ENCODE results near the gene PKN3. TPM values are rescaled to one million over a fixed set of nuclear protein-coding genes. Genes with fewer than 3 reads are reported as not detected.

The PKN3 gene
- total and polyA plus RNA-seq, 2 of the 13 experiments (the other 11 are each of a cell fraction or from before 2014, with no cell fraction given) = 10.5 to 13.2 TPM

- H3K4me2 ChIP-seq (ENCODE audit: low read depth, low read length) = peak overlapping the region; percentile 74
- peaks cover 41% of the 10 kb centered on the region for H3K79me2 ChIP-seq (ENCODE audit: insufficient read depth, low read length)
- ChIA-PET CTCF (ENCODE audit: low intra/inter-chr PET ratio, low total read pairs) (no interaction called here), POLR2A (interaction anchor here (0.8 to 1.3 kb wide), 3 partner anchors 33 to 140 kb away, joined by 4 to 6 read pairs (median 5); partner anchors contain the start of genes DYNC2I2 and SPOUT1)
- intact Hi-C loops (cut with micrococcal nuclease; ENCODE audit: unreplicated experiment) = loop anchor here (5.0 kb wide), 1 partner anchor 53 kb away; no protein-coding TSS in a partner anchor
- ATAC-seq (no peak), FAIRE-seq (no peak), DNase-seq (ENCODE audit: low spot score) (no peak)
- H2AFZ ChIP-seq (ENCODE audit: low read length) = no peak overlapping the region
- peaks cover 54% of the 10 kb centered on the region for H3K4me1 ChIP-seq (ENCODE audit: insufficient read depth, low read length)
- WGBS (ENCODE audit: low lambda C conversion rate) = under 1% methylated on average over 19 of the region's 83 CpGs
- no TSS peak for BruUV-seq (replicated peaks)
- no peaks in the 10 kb centered on the region for H3K27me3 ChIP-seq (ENCODE audit: control insufficient read depth in 1 of 2, insufficient read depth in 2 of 2, low read length in 2 of 2)
- H4K20me1 ChIP-seq (ENCODE audit: insufficient read depth, low read length) = peaks cover 19% of the 10 kb centered on the region
- H3K36me3 ChIP-seq (replicated peaks in 1 of 2; ENCODE audit: control insufficient read depth in 1 of 2, insufficient read depth in 2 of 2, low read length in 2 of 2) = peaks cover 6 to 32% of the 10 kb centered on the region in 2 experiments; a peak in 4 of 5 replicates
- H3K9ac ChIP-seq (ENCODE audit: insufficient read depth, low read depth, low read length) = peak overlapping the region; percentile 83
- no peaks in the 10 kb centered on the region for H3K9me3 ChIP-seq (ENCODE audit: low read length)
- H3K4me3 ChIP-seq (replicated peaks in 1 of 3; ENCODE audit: insufficient read depth in 1 of 3, low read depth in 2 of 3, low read length in 3 of 3) = peak overlapping the region; percentile 71 to 81 (median 77)
- peak overlapping the region; percentile 61 for H3K27ac ChIP-seq (ENCODE audit: extremely low read length, insufficient read depth, low read length)
- in situ Hi-C loops (cut with HindIII; ENCODE audit: extremely low pct_ligation_motif_present, low pct_unique_long_range_greater_than_20kb) = no loop called here
- no peak for TF ChIP-seq AGO1 (IDR thresholded peaks at IDR 0.05; ENCODE audit: low read depth, low read length, poor library complexity, severe bottlenecking)
- 0 out of 2 replicates have a peak, but pooled peaks have one; percentile 47 for TF ChIP-seq HDAC1 (CRISPR knock-in tag; IDR thresholded peaks at IDR 0.05)
- TF ChIP-seq, protein P1, sequence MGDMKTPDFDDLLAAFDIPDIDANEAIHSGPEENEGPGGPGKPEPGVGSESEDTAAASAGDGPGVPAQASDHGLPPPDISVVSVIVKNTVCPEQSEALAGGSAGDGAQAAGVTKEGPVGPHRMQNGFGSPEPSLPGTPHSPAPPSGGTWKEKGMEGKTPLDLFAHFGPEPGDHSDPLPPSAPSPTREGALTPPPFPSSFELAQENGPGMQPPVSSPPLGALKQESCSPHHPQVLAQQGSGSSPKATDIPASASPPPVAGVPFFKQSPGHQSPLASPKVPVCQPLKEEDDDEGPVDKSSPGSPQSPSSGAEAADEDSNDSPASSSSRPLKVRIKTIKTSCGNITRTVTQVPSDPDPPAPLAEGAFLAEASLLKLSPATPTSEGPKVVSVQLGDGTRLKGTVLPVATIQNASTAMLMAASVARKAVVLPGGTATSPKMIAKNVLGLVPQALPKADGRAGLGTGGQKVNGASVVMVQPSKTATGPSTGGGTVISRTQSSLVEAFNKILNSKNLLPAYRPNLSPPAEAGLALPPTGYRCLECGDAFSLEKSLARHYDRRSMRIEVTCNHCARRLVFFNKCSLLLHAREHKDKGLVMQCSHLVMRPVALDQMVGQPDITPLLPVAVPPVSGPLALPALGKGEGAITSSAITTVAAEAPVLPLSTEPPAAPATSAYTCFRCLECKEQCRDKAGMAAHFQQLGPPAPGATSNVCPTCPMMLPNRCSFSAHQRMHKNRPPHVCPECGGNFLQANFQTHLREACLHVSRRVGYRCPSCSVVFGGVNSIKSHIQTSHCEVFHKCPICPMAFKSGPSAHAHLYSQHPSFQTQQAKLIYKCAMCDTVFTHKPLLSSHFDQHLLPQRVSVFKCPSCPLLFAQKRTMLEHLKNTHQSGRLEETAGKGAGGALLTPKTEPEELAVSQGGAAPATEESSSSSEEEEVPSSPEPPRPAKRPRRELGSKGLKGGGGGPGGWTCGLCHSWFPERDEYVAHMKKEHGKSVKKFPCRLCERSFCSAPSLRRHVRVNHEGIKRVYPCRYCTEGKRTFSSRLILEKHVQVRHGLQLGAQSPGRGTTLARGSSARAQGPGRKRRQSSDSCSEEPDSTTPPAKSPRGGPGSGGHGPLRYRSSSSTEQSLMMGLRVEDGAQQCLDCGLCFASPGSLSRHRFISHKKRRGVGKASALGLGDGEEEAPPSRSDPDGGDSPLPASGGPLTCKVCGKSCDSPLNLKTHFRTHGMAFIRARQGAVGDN (CRISPR knock-in tag; IDR thresholded peaks at IDR 0.05) = peak; percentile 51
- peak; percentile 80 for TF ChIP-seq RBM22 (optimal IDR thresholded peaks at IDR 0.05; ENCODE audit: low read length)
- TF ChIP-seq GABPA (IDR thresholded peaks at IDR 0.05; ENCODE audit: low read depth, low read length) = no peak
- no peak for TF ChIP-seq GABPA (CRISPR knock-in tag; IDR thresholded peaks at IDR 0.05; ENCODE audit: low read depth)
- TF ChIP-seq XRCC5 (optimal IDR thresholded peaks at IDR 0.05; ENCODE audit: low read length) = peak; percentile 20
- 0 out of 2 replicates have a peak, but pooled peaks have one; percentile 40 for TF ChIP-seq SRY (CRISPR knock-in tag; IDR thresholded peaks at IDR 0.05)
- TF ChIP-seq SIN3A (IDR thresholded peaks at IDR 0.05; ENCODE audit: borderline replicate concordance, low read depth, low read length) = 0 out of 2 replicates have a peak, but pooled peaks have one; percentile 16
- TF ChIP-seq ZNF282 (IDR thresholded peaks at IDR 0.05; ENCODE audit: partially characterized antibody) = no peak
- TF ChIP-seq ZNF501 (CRISPR knock-in tag; IDR thresholded peaks at IDR 0.05) = 0 out of 2 replicates have a peak, but pooled peaks have one; percentile 29
- TF ChIP-seq ZNF749 (CRISPR knock-in tag; IDR thresholded peaks at IDR 0.05; ENCODE audit: borderline replicate concordance) = no peak
- 0 out of 2 replicates have a peak, but pooled peaks have one; percentile 37 for TF ChIP-seq ZNF274 (CRISPR knock-in tag; IDR thresholded peaks at IDR 0.05)
- TF ChIP-seq ZNF768 (CRISPR knock-in tag; IDR thresholded peaks at IDR 0.05) = no peak
- no peak for TF ChIP-seq ZNF34 (CRISPR knock-in tag; IDR thresholded peaks at IDR 0.05; ENCODE audit: borderline replicate concordance)
- TF ChIP-seq AGO2 (optimal IDR thresholded peaks at IDR 0.05; ENCODE audit: low read depth, low read length) = peak; percentile 74
- TF ChIP-seq DZIP1 (CRISPR knock-in tag; IDR thresholded peaks at IDR 0.05) = no peak
- TF ChIP-seq ZNF24 (IDR thresholded peaks at IDR 0.05) = no peak
These were observed 12.3 kb upstream of the PKN3 start for GRCh38 chr9:128689820-128690683.
